Measurements from ENCODE around the gene CACNA1B.

DNA sequence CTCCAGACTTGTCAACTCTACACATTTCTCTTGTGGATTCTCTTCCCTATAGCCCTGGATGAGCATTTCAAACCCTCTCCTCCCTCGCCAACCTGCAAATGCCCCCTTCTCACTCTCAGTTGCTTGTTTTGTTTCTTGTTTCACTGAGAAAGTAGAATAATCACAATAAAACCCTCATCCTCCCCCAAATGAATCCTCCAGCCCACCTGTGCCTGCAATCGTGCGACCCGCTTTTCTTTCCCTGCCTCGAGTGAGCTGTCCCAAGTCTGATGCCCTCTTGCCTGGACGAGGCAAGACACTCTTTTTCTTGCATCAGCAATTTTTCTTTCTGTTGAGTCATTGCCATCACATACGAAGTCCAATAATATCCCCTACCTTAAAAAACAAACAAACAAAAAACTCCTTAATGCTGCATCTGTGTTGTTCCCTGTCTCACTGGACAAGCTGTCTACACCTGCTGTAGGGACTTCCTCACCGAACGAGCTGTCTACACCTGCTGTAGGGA, 3.7 kb upstream of the CACNA1B start:
- TF ChIP-seq CTCF (IDR thresholded peaks at IDR 0.05), result no peak
- TF ChIP-seq POLR2A (IDR thresholded peaks at IDR 0.05), result no peak
- TF ChIP-seq POLR2AphosphoS5 (IDR thresholded peaks at IDR 0.05), result no peak
- TF ChIP-seq EP300 (IDR thresholded peaks at IDR 0.05), result no peak

All from gastroesophageal sphincter (tissue), 3 donors.